Gastrocnemius medialis (tissue), 4 donors: ENCODE data around the gene GCNA.

Experiments
- CTCF ChIP-seq, 5 experiments: fragments of 450-650 bp in 3 of 5; fragments of 200-600 bp in 2 of 5; sonication (generic) in 2 of 5; IDR thresholded peaks in 4 of 5; conservative IDR thresholded peaks in 1 of 5; 1 replicate in 4 of 5; 2 replicates in 1 of 5; pipeline ENCODE4 v1.5.1; 2016 to 2019; ENCODE audit warnings: antibody characterized with exemption in 5 of 5, mild to moderate bottlenecking in 3 of 5, moderate library complexity in 3 of 5
- POLR2A ChIP-seq, 2 donors: fragments of 450-650 bp; IDR thresholded peaks; one replicate each; pipeline ENCODE4 v1.6.1; 2017; ENCODE audit warnings: antibody characterized with exemption in 2 of 2, mild to moderate bottlenecking in 2 of 2, moderate library complexity in 2 of 2

DNA sequence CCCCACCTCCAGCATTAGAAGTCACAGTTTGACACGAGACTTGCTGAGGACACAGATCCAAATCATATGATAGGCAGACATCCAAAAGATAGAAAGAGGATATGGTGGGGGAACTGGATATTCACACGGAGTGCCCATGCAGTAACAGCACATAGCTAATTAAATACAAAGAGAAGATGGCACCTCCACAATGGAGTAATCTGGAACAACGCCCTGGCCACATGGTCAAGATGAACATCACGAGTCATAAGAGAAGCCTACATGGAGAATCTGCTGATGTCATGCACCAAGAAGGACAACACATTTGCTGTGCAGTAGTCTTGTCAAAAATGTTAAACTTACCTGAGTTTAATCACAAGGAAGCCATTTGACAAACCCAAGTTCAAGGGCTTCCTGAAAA lies 79.0 kb downstream of the GCNA start:
- TF ChIP-seq CTCF (IDR thresholded peaks at IDR 0.05 in 4 of 5, conservative IDR thresholded peaks at IDR 0.05 in 1 of 5) (no peak), POLR2A (IDR thresholded peaks at IDR 0.05) (no peak)
